ENCODE data around the gene CACNA1H.

Gene CACNA1H

GRCh38 chr16:1107731-1108130, 45.2 kb upstream of the CACNA1H start:
- Histone ChIP-seq H3K36me3 (no peaks in the 10 kb centered on the region), H3K27me3 (peaks cover 71% of the 10 kb centered on the region), H3K27ac (no peak overlapping the region), H3K4me3 (ENCODE audit: low read depth in 1 of 2, low read length in 1 of 2) (no peak overlapping the region), H3K9me3 (no peaks in the 10 kb centered on the region), H3K4me1 (ENCODE audit: control insufficient read depth in 1 of 2, insufficient read depth in 1 of 2, low read depth in 1 of 2, low read length in 1 of 2) (peaks cover 0 to 4% of the 10 kb centered on the region in 2 experiments)
- TF ChIP-seq CTCF (IDR thresholded peaks at IDR 0.05) = no peak

GRCh38 chr16:1108299-1109252, 44.3 kb upstream of the CACNA1H start:
- Histone ChIP-seq H3K4me3 (ENCODE audit: low read depth in 1 of 2, low read length in 1 of 2) (no peak overlapping the region), H3K27me3 (peaks cover 63% of the 10 kb centered on the region), H3K36me3 (no peaks in the 10 kb centered on the region), H3K9me3 (no peaks in the 10 kb centered on the region), H3K27ac (no peak overlapping the region), H3K4me1 (ENCODE audit: control insufficient read depth in 1 of 2, insufficient read depth in 1 of 2, low read depth in 1 of 2, low read length in 1 of 2) (no peaks in the 10 kb centered on the region)
- no peak for TF ChIP-seq CTCF (IDR thresholded peaks at IDR 0.05)

- Histone ChIP-seq H3K4me1 (ENCODE audit: control insufficient read depth in 1 of 2, insufficient read depth in 1 of 2, low read depth in 1 of 2, low read length in 1 of 2) (no peaks in the 10 kb centered on the region), H3K9me3 (no peaks in the 10 kb centered on the region), H3K36me3 (no peaks in the 10 kb centered on the region), H3K4me3 (ENCODE audit: low read depth in 1 of 2, low read length in 1 of 2) (no peak overlapping the region), H3K27me3 (peaks cover 52% of the 10 kb centered on the region), H3K27ac (no peak overlapping the region)
- TF ChIP-seq CTCF (IDR thresholded peaks at IDR 0.05) = no peak
Observed at GRCh38 chr16:1109648-1110047, 43.3 kb upstream of the CACNA1H start.

GRCh38 chr16:1112506-1113184, 40.3 kb upstream of the CACNA1H start:
- H3K9me3 ChIP-seq = no peaks in the 10 kb centered on the region
- no peak overlapping the region for H3K4me3 ChIP-seq (ENCODE audit: low read depth in 1 of 2, low read length in 1 of 2)
- H3K36me3 ChIP-seq = no peaks in the 10 kb centered on the region
- no peak for TF ChIP-seq CTCF (IDR thresholded peaks at IDR 0.05)
- H3K4me1 ChIP-seq (ENCODE audit: control insufficient read depth in 1 of 2, insufficient read depth in 1 of 2, low read depth in 1 of 2, low read length in 1 of 2) = no peaks in the 10 kb centered on the region
- H3K27me3 ChIP-seq = peaks cover 33% of the 10 kb centered on the region
- H3K27ac ChIP-seq = no peak overlapping the region

- H3K4me1 ChIP-seq (ENCODE audit: control insufficient read depth in 1 of 2, insufficient read depth in 1 of 2, low read depth in 1 of 2, low read length in 1 of 2) = no peaks in the 10 kb centered on the region
- H3K36me3 ChIP-seq = no peaks in the 10 kb centered on the region
- no peaks in the 10 kb centered on the region for H3K9me3 ChIP-seq
- no peak overlapping the region for H3K4me3 ChIP-seq (ENCODE audit: low read depth in 1 of 2, low read length in 1 of 2)
- no peak for TF ChIP-seq CTCF (IDR thresholded peaks at IDR 0.05)
- H3K27ac ChIP-seq = no peak overlapping the region
- peaks cover 25% of the 10 kb centered on the region for H3K27me3 ChIP-seq
Observed at GRCh38 chr16:1113489-1113888, 39.4 kb upstream of the CACNA1H start.

Data from neutrophil (primary cell).